Astrocyte of the hippocampus (primary cell): ENCODE measurements around the gene MED29.
A peak's percentile ranks its signal among the peaks of the same experiment; 100 is the strongest.

ENCODE experiments used
- DNase-seq: peaks from one replicate; pipeline ENCODE4 v3.0.0; 2011; ENCODE audit warnings: low read depth, low spot score

MED29 gene

GRCh38 chr19:39411081-39411831, 20.1 kb downstream of the MED29 start:
- DNase-seq: peak; percentile 53

DNA sequence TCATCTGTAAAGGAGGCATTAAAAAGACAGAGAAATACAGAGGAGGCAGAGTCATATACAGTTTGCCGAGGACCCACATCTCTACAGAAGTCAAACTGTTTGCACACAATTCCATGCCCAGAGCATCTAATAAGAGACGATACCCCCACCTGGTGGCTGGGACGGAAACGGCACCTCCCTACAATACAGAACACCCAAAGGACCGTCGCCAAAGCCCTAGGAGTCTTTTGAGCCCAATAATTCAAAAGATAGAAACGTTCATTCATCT, 20.6 kb downstream of the MED29 start:
- peak; percentile 94 for DNase-seq

GRCh38 chr19:39412100-39412866, 21.1 kb downstream of the MED29 start, which contains the start of gene PLEKHG2:
PLEKHG2 (plus strand) TSS chr19:39412669; CDS start chr19:39414087, 1,418 bp downstream.
- DNase-seq: peak; percentile 99

DNA sequence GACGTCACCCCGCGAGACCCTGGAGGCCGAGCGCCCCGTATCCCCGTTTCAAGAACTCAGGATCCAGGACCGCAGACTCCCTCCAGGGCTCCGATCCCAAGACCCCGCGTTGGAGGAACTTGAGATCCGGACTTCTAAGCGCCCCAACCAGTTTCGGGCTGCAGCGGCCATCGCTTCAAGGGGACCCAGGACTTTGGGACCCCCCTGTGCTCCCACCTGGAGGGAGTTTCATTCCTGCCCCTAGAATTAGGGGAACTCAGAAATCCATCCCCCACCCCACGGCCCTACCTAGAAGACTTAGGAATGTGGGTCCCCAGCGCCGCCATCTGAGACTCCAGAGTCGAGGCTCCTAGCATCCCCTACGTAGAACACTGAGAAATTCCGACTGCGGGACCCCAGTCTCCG, 21.7 kb downstream of the MED29 start:
- DNase-seq: no peak

DNA sequence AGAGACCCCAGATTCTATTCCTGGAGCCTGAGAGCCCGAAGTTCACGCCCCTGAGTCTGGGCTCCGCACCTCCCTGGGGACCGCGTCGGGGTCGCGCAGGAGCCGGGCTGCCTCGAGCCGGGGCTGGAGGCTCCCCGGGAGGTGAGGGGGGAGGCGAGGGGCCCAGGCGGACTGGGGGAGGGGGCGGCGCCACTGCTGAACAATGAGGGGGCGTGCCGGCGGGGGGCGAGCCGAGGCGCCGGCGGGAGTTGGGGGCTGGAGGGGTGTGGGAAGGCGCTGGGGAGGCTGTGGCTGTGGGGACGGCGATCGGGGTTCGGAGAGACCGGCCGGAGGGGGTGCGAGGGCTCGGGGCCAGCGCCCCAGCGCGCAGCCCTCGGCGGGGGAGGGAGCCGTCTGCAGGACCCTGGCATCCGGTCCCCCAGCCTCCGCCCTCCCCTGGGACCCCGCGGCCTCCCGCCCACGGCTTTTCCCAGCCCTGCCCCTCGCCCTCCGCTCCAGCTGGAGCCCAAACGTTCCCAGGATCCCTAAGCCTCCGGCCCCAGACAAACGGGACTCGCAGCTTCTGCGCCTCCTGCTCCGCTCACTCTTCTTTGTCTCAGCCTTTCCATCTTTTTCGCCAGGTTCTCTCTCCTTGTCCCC, 22.2 kb downstream of the MED29 start:
- DNase-seq: peak; percentile 86

DNA sequence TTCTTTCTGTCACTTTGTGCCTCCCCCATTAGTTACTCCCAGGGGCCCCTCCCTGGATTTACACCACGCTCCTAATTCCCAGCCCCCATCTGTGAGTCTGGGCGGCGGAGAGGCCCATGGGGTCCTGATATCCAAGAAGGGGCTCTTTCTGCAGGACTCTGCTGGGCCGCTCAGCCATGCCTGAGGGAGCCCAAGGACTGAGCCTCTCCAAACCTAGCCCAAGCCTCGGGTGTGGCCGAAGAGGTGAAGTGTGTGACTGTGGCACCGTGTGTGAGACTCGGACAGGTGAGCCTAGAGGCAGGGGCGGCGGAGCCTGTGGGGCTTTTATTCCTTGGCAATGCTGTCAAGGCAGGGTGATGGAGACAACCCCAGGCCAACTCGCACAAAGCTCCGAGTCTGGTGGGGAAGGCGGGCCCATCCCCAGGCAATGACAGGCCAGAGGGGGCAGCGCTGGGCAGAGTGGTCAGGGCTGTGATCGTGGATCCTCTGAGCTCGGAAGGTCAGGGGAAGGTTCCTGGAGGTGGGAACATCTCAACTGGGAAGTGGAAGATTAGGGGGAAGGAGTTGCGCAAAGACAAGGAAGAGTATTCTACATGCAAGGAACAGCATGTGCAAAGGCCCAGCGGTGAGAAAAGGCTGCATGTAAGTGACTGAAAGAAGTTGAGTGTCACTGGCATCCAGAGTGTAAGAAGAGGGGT, 22.9 kb downstream of the MED29 start:
- DNase-seq: peak; percentile 55

GRCh38 chr19:39415111-39416046, 24.2 kb downstream of the MED29 start:
- DNase-seq: no peak

GRCh38 chr19:39416152-39417120, 25.3 kb downstream of the MED29 start:
- no peak for DNase-seq

GRCh38 chr19:39417463-39418181, 26.4 kb downstream of the MED29 start:
- no peak for DNase-seq

DNA sequence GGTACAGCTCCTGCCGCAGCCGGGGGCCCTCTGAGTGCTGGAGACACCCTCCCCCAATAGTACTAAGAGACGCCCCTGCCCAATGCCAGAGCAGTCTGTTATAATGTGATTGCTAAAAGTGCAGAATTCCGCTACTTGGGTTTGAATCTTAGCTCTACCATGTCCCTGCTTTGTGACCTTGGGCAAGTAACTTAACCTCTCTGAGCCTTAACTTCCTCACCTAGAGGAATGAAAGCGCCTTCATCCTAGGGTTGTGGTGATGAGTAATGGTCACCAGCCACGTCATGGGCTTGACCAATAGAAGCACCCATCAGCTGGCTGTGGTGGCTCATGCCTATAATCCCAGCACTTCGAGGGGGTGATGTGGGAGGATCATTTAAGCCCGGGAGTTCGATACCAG, 27.8 kb downstream of the MED29 start:
- no peak for DNase-seq

- DNase-seq: no peak
Measured at GRCh38 chr19:39420769-39421168, 29.6 kb downstream of the MED29 start.

GRCh38 chr19:39422020-39422419, 30.8 kb downstream of the MED29 start:
- no peak for DNase-seq

DNA sequence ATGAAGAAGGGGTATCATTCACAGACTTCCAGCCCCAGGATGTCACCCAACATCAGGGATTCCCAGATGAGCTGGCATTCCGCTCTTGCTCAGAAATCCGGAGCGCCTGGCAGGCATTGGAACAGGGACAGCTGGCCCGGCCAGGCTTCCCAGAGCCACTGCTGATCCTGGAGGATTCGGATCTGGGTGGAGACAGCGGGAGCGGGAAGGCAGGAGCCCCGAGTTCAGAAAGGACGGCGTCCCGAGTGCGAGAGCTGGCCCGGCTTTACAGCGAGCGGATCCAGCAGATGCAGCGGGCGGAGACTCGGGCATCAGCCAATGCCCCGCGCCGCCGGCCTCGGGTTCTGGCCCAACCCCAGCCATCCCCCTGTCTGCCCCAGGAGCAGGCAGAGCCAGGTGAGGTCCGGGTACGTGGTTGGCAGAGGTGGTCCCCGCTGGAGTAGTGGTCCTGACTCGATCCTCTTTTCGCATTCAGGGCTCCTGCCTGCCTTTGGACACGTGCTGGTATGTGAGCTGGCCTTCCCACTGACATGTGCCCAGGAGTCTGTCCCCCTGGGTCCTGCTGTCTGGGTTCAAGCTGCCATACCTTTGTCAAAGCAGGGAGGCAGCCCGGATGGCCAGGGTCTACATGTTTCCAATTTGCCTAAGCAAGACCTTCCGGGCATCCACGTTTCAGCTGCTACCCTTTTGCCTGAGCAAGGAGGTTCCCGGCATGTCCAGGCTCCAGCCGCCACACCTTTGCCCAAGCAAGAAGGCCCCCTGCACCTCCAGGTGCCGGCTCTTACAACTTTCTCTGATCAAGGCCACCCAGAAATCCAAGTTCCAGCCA, 32.3 kb downstream of the MED29 start:
- DNase-seq: no peak

GRCh38 chr19:39424934-39425333, 33.8 kb downstream of the MED29 start:
- DNase-seq: no peak

DNA sequence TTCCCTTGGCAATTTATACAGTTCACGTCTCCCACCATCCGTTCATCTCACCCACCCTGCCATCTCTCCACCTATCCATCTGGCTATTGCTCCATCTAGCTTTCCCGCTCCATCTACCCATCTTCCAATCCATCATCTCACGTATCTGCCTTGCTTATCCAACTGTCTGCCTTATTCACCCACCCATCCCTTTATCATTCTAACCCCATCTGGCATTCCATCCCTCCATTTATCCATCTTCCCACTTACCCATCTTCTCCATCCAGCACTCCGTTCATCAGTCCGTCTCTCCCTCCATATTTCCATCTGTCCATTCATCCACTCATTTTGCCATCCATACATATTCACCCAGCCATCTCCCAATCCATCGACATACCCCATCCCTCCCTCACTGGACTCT, 34.6 kb downstream of the MED29 start:
- DNase-seq: no peak

DNA sequence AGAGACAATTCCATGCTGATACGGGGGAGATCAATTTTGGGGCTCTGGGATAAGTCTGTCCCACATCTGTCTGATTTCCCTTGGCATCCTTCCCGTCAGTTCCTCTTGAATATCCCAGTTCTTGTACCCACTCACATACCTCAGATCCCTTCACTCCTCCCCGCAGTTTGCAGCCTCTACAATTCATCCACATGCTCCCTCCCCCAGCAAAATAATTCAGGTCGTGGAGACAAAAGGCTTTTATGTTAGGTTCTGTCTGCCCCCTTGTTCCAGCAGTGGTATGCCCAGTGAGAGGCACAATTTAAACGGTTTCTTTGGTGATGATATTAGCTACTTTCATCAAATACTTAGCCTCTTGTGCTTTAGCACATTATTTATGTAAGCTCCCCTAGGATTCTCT, 35.0 kb downstream of the MED29 start:
- no peak for DNase-seq

- no peak for DNase-seq
Measured at GRCh38 chr19:39427707-39428106, 36.5 kb downstream of the MED29 start.
